ENCODE data around the gene C2CD2.

DNA sequence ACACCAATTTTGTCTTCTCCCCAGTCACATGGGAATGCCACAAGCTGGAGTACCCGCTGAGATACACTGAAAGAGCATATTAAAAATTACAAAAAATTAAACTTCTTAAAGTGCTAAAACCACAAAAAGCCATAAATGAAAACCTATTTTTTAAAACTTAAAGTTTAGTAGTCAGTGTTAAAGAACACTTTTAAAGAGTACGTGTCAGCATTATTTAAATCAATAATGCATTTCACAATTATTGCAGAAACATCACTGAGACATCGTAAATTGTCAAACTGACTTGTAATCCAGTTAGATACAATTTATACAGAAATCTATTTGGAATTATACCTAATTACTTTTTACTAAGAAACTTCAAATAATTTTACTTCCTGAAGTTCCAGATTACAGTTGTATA, 33.5 kb upstream of the C2CD2 start:
- TF ChIP-seq, protein P1, sequence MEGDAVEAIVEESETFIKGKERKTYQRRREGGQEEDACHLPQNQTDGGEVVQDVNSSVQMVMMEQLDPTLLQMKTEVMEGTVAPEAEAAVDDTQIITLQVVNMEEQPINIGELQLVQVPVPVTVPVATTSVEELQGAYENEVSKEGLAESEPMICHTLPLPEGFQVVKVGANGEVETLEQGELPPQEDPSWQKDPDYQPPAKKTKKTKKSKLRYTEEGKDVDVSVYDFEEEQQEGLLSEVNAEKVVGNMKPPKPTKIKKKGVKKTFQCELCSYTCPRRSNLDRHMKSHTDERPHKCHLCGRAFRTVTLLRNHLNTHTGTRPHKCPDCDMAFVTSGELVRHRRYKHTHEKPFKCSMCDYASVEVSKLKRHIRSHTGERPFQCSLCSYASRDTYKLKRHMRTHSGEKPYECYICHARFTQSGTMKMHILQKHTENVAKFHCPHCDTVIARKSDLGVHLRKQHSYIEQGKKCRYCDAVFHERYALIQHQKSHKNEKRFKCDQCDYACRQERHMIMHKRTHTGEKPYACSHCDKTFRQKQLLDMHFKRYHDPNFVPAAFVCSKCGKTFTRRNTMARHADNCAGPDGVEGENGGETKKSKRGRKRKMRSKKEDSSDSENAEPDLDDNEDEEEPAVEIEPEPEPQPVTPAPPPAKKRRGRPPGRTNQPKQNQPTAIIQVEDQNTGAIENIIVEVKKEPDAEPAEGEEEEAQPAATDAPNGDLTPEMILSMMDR (IDR thresholded peaks at IDR 0.05): no peak
- no peak for TF ChIP-seq POLR2AphosphoS5 (IDR thresholded peaks at IDR 0.05)
- TF ChIP-seq EP300 (IDR thresholded peaks at IDR 0.05): no peak
- no peak for TF ChIP-seq POLR2A (IDR thresholded peaks at IDR 0.05)
